HT-29 (cell line): ENCODE measurements around the gene GALNT13. TPM values are rescaled to one million over a fixed set of nuclear protein-coding genes. Genes with fewer than 3 reads are reported as not detected.
"Not testable (repeated sequence)": the region's sequence is repeated elsewhere in the genome, so short reads cannot be mapped to it uniquely, and the experiment has no call there.

Experiments used
- DNase-seq: peaks from one replicate; pipeline ENCODE4 v3.0.0-alpha.2; 2015; ENCODE audit warnings: low spot score
- total RNA-seq: library from RNA; depleted of rRNA; stranded (reverse); fragments of >200 nt; shearing (Covaris generic); gene quantifications from 2 replicates; pipeline ENCODE4 v1.2.3, GENCODE V29; 2014

Gene GALNT13
- total RNA-seq, 1 experiment from 2014 or later: not detected

DNA sequence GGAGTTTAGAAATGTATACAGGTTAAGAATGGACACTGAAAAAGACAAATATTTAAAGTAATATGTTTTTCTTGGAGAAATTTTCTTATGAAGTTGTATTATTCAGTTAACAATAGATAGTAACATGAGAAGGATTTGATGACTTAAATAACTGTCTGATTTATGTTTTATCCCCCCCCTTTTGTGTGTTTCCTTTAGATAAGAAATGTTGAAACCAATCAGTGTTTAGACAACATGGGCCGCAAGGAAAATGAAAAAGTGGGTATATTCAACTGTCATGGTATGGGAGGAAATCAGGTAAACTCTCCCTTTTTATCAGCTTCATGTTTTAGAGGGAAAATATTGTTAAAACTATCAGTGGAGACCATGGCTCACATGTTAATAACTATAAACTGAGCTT, 537.1 kb downstream of the GALNT13 start:
- no peak for DNase-seq

DNA sequence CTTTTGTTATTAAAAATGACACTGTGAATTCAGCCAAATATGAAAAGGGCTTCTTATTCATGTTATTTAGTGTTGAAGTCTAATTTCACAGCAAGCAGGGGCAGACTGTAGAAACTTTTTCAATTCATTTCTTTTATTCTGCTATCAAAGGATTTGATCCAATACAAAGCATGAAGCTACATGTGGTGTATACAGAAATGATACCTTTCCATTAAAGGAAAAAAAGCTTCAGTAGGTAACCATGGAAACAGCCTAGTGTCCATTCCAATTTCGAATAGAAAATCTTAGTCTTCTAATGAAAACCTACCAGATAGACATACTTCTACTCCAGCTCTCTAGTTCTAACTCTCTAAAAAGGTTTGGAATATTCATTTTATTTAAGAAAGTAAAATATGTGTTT, 550.5 kb downstream of the GALNT13 start:
- no peak for DNase-seq

DNA sequence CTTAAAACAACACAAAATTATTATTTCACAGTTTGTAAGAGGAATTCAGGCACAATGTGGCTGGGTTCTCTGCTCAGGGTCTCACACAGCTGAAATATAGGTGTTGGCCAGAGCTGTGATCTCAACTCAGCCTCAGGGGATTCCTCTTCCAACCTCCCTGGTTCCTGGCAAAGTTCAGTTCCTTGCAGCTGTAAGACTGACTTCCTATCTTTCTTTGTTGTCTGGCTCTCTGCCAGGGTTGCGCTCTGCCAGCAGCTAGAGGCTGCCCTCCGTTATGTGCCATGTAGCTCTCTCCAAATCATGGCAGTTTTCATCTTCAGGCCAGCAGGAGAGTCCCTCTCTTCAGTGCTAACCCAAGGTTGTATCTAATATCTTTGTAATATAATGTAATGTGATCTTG, 554.3 kb downstream of the GALNT13 start:
- DNase-seq: no peak

DNA sequence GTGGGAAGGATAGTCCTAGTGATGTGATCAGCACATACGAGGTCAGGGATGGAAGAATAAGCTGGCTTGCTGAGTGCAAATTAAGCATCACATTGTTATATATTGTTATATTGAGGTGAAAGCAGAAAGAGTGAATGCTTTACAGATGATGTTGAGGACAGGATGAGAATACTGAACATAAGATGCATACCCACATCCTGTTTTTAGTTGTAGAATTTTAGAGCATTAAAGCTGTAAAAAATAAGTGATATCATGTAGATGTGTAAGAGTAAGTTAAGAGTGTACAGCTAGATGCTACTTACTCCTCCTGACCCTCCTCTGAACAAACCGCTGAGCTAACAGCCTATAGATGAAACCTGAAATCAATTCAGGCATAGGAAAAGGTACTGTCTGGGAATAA, 555.7 kb downstream of the GALNT13 start:
- DNase-seq: no peak

DNA sequence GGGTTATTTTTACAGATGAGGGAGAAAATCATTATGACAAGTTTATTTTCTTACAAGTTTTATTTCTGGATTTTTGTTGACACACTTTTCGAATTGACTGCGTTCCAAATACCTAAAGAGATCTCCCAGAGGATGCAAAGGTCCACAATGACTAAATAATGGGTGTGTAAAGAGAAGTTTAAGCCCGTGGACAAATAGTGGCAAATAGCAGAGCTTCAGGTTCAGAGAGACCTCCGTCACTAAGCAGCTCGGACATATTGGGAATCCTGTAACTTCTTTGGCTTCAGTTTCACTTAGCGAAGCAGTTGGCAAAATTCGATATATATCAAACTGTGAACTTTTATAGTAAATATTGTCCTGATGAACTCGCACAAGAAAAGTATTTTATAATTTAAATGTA, 556.3 kb downstream of the GALNT13 start:
- no peak for DNase-seq

DNA sequence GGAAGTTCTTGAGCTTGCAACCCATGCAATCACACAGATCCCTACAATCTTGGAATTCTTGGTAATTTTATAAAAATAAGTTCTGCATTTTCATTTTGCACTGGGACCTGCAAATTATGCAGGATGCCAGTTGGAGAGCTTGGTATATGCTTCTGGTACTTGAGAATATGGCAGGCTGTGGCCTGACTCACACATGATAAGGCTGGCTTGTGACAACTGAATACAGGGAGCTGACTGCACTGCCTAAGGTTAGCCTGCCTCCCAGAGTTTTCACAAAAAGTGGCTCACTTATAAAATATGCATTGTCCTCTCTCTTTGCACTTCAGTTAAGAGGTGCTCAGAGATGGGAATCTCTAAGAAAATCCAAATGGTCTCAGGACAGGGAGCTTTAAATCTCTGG, 561.3 kb downstream of the GALNT13 start:
- no peak for DNase-seq

DNA sequence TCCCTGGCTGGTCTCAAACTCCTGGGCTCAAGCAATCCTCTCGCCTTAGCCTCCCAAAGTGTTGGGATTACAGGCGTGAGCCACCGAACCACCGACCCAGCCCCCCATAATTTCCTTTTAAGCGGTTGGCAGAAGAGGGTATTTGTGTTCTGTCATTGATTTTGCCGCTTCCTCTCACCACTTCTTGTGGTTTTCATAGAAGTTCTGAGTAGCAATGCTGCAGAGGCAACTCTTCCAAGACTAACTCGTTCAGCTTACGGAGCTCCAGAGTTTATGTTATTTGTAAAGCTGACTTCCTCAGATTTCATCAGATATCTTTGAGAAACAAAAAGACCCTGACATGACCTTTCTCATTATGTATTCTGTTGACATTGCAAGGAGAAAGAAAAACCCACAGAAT, 565.4 kb downstream of the GALNT13 start:
- no peak for DNase-seq

DNA sequence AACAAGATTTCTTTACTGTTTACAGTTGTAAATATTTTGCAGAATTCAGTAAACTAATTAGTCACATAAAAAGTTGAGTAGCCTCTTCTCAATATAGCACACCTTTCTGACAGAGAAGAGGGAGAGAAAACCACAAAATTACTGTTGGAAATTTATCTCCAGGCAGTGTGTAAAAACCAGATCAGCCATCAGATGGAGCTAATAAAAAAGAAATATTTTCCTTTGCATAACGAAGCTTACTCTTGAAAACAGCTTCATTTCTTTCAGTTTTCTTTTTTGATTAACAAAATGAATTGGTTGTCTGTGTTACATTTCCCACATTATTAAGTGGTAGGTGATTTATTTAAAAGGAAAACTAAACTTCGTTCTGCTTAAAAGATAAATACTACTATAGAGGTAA, 567.4 kb downstream of the GALNT13 start:
- DNase-seq: no peak

DNA sequence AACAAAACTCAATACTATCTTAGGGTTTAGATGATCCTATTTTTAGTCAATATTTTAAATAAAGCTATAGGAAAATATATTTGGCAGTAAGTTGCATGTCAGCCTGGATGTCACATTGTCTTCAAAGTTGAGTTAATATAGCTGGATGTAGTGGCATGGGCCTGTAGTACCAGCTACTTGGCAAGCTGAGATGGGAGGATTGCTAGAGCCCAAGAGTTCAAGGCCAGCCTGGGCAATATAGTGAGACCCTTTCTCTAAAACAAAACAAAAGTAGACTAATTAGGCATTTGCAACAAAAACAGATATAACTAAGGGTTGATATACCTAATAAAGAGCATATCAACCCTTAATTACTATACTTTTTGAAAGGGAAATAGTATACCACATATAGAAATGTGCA, 572.2 kb downstream of the GALNT13 start:
- no peak for DNase-seq

DNA sequence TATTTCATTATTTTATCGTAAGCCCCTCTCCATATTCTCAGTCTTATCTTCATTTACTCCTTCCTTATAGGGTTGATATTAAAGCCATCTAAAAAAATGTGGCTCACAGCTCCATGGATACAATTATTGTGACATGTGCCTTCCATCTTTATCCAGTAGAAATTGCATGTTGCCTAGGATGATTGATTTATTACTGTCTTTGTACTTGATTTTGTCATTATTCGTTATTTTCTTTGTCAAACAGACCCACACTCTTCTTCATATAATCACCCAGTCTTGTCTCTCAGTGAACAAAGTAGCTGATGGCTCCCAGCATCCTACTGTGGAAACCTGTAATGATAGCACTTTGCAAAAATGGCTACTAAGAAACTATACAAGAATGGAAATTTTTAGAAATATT, 574.6 kb downstream of the GALNT13 start:
- no peak for DNase-seq

DNA sequence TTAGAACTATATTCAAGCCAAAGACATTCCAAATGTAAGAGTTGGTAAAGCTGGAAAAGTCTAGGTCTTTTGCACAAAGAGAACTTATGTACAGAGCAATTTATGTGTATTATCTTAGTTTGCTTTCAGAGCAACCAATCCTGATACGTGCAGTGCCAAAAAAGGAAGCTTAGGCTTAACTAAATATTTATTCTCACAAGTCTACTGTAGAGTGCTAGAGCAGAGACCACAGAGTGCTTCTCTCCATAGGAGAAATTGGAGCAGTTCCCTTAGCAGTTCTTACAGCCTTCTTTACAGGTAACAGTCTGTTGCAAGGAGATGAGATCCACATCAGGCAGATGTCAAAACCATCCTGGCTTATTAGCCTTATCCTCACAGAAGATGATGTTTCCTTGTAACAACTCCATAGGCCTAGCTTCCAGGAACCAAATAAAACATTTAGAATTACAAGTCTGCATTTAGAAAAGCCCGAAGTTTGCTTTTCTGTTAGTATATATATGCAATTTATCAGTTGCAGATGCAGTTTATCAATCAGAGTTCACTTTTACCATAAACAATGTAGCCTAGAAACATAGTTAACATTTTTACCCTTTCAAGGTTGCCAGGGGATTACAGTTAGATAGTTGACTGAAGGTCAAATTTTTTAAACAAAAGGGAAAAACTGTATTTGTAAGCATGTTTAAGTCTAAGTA, 576.2 kb downstream of the GALNT13 start:
- no peak for DNase-seq

DNA sequence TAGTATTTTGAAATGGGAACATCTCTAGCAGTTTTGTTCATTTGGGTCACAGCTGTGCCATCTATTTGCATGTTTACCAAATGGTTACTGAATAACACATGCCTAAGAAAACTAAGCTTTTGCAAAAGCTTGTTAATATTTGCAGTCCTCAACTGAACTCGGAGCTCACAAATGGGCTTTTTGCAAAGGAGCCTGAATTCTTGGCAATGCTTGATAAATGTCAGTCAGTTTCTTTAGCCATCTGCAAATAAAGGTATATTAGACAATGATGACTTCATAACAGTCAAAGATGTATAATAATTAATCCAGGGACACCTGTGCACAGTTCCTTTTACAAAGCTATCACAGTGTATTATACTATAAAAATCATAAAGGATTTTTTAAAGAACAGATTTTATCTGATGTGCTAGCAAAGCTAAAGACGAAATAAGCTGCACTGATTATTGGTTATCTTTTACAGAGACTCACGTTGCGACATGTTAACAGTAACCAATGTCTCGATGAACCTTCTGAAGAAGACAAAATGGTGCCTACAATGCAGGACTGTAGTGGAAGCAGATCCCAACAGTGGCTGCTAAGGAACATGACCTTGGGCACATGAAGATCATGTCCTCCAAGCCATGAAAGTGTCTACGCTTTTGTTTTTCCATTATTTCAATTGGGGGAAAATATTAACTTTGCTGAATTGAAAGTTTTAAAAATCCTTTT, 578.4 kb downstream of the GALNT13 start:
- DNase-seq: no peak

DNA sequence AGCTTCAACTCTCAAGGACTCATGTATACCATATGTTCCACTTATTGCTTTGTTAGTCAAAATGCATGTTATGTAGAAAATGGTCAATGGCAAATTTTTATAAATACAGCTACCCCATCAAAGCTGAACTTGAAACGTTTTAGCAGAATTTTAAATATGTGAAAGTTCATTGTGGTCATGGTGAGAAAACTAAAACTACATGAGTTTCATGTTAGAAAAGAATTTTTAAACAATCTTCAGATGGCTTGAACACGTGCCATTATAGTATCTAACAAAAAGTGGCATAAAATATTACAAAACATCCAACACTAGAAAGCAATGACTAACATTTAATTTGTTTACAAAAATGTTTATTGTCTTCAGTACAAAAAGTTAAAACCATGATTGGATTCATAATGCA, 580.7 kb downstream of the GALNT13 start:
- DNase-seq: no peak

DNA sequence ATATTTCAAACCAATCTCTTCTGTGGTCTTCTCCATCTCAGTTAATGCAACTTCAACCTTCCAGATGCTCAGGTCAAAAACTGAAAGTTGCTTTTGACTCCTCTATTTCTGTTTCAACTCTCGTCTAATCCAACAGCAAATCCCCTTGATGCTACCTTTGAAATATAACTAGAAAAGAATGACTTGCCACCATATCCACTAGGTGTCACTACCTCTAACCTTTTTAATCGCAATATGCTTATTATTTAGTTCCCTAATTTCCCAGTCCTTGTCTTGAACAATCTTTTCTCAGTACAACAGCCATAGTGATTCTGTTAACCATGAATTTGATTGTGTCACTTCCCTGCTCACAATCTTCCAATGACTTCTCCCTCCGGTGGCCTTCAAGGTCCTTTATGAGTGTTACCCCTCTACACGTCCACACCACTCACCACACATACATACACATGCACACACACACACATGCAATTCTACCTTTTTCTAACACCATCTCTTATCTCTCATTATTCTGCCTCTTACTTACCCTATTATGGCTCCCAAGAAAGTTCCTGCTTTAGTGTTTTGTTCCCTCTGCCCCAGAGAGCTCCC, 581.3 kb downstream of the GALNT13 start:
- DNase-seq: peak; percentile 52

DNA sequence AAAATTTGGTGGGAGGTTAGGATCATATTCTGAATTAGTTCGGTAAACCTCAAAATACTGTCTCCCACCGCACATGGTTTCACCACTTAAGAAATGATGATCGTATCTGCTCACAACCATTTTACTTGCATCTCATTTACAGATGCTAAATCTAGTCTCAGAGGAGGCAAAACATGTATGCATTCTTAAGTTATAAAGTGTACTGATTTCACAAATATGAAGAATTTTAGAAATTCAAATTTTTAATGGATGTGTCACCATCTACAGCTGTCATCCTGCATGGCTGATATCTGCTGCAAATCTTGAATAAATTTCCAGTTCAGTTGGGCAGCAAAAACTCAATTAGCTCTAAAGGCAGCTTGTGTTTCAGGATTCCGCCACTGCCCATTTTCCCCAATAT, 583.4 kb downstream of the GALNT13 start:
- no peak for DNase-seq

DNA sequence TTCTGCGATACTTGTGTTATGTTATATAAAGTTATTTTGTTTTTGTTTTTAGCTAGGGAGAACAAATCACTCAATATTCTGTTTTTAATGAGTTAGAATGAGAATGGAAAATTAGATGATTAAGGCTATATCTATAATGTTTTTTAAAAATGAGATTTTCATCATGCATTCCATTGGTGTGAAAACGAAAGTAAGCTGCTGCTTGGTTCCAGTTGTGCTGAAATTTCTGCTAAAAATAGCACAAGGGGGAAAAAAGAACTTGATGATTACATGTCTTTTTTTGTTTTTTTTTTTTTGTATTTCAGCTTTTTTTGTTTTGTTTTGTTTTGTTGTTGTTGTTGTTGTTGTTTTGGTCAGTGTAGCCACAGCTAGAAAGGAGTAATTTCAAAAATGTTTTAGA, 584.1 kb downstream of the GALNT13 start:
- no peak for DNase-seq

DNA sequence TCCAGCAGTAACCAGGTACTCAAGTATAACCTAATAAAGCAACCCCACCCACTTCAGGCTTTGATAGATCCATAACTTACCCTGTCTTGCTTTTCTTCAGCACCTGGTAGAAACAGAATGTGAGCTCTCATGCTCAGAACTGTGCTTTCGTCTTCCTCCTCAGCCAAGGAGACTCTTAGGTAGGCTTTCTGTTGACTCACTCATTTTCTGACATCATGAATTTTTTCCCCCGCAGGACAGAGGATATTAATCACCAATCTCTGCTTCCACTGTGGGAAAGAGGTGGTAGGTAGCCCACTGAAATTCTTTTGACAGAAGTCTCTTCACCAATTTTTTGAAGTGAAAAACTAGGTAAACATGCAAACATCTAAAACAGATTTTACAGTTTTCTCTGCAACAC, 585.6 kb downstream of the GALNT13 start:
- DNase-seq: no peak

DNA sequence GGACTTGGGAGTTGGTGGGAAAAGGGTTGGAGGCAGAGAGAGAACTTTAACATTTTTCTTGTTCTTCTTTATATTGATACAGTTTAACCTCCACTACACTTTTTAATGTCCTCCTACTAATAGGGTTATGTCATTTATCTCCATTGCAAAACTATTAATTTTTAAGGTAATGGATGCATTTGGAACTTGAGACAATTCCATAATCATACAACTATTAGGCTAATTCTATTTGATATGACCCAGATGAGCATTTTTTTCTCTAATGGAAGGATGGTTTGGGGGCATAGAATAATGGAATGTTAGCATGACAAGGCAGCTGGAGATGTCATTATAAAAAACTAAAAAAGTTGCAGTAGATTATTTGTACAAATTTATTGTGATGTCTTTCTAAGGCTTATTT, 587.6 kb downstream of the GALNT13 start:
- no peak for DNase-seq

DNA sequence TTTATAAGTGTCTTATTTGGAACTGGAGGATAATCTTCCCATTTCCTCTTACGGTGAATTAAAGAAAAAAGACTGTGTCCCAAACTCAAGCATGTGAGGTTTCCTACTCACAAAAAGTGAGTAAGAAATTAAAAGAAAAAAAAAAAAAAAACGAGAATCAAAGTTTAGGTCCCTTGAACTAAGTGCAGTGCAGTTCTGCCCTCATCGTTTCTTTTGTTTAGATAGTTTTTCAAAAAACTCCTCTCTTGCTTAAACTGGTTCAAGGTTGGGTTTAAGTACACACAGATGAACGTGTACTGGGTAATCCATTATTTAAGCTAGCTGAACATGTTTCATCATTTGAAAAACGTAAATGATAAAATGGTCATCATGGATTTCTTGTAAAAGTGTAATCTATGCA, 590.9 kb downstream of the GALNT13 start:
- DNase-seq: no peak

DNA sequence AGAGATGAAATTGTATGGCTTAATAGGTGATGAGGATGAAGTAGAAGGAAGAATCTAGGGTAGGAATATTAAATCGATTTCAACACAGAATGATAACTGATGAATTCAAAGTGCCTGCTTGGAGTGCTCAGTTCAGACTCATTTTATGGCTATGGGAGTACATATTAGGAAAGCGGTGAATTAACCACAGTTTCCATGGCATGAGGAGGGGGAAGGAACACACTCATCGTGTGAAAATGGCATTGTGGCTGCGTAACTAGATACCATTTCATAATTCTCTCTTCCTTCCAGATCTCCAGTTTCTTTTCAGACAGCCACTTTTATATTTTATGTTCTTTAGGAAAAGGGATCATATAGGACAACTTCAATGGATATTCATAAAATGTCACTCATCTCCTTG, 594.5 kb downstream of the GALNT13 start:
- DNase-seq: no peak

DNA sequence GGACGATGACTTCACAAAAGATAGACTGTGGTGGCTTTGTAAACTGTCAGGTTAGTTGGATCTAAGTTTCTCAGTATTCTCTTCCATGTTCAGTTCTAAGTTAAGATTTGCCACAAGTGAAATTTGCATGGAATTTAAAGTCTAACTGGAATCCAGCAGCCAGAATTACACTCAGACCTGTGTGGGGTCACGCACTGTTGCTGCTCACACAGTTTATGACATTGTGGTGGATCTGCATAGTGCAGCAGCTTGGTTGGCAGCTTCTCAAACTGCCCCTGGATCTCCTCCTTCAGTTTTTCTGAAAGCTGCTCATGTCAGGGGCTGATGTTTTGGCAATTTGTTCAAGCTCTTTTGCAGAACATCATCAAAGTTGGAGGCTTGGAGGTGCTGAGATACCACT, 598.7 kb downstream of the GALNT13 start:
- DNase-seq: no peak

DNA sequence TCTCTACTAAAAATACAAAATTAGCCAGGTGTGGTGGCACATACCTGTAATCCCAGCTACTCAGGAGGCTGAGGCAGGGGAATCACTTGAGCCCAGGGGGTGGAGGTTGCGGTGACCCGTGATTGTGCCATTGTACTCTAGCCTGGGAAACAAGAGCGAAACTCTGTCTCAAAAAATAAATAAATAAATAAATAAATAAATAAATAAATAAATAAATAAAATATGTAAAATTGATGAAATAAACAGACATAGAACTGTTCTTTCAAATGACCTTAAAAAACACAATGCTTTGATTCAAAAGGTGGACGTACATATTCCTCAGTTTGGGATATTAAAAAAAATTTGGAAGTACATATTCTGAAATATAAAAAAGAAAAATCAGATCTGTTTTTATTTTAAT, 599.8 kb downstream of the GALNT13 start:
- not testable (repeated sequence) for DNase-seq

DNA sequence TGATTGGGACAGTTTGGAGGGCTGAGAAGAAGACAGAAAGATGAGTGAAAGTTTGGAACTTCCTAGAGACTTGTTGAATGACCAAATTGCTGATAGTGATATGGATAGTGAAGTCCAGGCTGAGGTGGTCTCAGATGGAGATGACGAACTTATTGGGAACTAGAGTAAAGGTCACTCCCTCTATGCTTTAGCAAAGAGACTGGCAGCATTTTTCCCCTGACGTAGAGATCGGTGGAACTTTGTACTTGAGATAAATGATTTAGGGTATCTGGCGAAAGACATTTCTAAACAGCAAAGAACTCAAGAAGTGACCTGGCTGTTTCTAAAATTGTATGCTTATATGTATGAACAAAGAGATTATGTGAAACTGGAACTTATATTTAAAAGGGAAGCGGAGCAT, 605.6 kb downstream of the GALNT13 start:
- DNase-seq: no peak
